HG03442 (cell line): ENCODE results near the gene SYNC.
"Not testable (repeated sequence)": the region's sequence is repeated elsewhere in the genome, so short reads cannot be mapped to it uniquely, and the experiment has no call there.

Experiments used
- ATAC-seq: cut with Tn5 transposase; IDR thresholded peaks from one replicate; pipeline ENCODE4 v1.9.1; 2021; ENCODE audit warnings: mild to moderate bottlenecking, moderate library complexity; ENCODE audit not compliant: unreplicated experiment

Gene SYNC

DNA sequence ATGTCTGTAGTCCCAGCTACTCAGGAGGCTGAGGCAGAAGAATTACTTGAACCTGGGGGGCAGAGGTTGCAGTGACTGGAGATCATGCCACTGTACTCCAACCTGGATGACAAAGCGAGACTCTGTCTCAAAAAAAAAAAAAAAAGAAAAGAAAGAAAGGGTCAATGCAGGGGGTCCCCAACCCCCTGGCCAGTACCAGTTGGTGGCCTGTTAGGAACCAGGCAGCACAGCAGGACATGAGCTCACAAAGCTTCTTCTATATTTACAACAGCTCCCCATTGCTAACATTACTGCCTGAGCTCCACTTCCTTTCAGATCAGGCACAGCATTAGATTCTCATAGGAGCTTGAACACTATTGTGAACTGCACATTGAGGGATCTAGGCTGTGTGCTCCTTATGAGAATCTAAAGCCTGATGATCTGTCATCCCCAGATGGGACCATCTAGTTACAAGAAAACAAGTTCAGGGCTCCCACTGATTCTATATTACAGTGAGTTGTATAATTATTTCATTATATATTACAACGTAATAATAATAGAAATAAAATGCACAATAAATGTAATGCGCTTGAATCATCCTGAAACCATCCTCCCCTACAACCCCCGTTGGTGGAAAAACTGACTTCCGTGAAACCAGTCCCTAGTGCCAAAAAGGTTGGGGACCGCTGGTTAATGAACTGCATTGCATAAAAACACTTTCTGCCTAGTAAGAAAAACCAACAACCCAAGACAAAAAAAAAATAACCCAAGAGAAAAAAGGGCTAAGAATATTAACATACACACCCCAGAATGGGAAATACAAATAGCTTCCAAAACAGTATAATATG lies 55.0 kb downstream of the SYNC start:
- no peak for ATAC-seq

DNA sequence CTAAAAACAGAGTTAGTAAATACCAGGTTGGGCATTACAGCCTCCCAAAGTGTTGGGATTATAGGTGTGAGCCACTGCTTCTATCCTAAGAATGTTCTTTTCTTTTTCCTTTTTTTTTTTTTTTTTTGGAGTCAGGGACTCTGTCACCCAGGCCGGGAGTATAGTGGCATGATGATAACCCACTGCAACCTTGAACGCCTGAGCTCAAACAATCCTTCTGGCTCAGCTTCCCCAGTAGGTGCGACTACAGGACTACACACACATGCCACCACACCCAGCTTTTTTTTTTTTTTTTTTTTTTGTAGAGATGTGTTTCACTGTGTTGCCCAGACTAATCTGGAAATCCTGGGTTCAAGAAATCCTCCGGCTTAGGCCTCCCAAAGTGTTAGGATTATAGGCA lies 58.1 kb downstream of the SYNC start:
- no peak for ATAC-seq

DNA sequence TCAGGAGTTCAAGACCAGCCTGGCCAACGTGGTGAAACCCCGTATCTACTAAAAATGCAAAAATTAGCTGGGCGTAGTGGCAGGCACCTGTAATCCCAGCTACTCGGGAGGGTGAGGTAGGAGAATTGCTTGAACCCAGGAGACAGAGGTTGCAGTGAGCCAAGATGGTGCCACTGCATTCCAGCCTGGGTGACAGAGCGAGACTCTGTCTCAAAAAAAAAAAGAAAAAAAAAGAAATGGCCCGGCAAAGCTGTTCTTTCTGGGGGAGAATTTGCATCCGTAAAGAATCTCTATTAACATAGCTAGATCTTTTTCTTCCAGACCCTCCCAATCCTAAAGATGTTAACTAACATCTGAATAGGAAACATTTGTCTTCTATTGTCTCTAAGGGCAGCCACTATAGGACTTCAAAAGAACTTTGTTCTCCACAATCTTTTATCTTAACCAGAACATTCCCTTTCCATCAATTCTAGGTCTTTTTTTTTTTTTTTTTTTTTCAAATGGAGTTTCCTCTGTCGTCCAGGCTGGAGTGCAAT lies 60.2 kb downstream of the SYNC start:
- ATAC-seq, result not testable (repeated sequence)

- ATAC-seq, result no peak
Measured at GRCh38 chr1:32639489-32640075, 63.0 kb downstream of the SYNC start.

GRCh38 chr1:32636914-32637645 lies 65.5 kb downstream of the SYNC start:
- no peak for ATAC-seq

DNA sequence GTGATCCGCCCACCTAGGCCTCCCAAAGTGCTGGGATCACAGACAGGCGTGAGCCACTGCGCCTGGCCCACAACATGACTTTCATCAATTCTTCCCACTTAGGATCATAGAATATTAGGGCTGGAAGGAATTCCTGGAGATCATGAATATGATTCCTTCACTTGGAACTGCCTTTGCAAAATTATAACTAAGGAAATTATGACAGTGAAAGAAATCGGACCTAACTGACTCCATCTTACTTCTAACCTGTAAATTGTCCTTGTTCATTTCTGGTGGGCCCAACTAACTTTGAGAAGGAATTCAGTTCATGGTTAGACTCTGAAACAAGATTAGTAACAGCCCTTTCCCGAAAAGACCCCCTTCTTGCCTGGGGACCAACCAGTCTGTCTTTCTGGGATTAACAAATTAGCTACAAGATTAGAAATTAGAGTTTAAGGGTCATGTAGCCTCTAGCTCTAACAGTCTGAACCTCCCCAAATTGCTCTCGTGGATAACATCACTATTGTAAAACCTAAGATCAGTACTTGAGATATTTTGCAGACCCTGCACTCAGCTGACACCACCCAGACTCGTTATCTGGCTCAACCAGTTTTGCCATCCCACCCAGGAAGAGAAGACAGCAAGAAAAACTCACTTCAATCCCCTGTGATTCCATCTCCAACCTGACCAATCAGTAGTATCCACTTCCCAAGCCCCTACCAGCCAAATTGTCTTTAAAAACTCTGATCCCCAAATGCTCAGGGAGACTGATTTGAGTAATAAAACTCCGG lies 66.9 kb downstream of the SYNC start:
- no peak for ATAC-seq

DNA sequence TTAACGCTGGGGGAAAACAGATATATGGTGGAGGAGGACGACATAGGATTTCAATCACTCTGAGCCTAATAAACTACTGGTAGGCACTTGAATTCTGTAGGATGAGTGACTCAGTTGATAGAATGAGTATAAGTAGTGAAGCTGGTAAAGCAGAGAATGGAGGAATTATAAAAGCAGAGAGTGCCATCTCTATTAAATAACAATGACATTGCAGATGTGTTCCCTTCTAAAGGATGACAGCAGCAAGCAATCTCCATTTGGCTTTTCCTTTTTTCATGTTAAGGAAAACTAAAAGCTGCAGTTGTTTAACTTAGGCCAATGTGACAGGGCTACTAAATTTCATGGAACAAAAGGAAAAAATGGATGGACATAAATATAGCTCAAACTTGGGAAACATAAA lies 69.7 kb downstream of the SYNC start:
- ATAC-seq, result no peak

DNA sequence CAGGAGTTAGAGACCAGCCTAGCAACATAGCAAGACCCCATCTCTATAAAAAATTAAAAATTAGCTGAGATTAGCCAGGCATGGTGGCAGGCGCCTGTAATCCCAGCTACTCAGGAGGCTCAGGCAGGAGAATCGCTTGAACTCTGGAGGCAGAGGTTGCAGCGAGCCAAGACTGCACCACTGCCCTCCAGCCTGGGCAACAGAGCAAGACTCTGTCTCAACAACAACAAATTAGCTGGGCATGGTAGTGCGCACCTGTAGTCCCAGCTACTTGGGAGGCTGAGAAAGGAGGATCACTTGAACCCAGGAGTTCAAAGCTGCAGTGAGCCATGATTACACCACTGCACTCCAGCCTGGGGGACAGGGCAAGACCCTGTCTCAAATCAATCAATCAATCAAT lies 72.4 kb downstream of the SYNC start:
- ATAC-seq, result not testable (repeated sequence)
